ENCODE measurements around the gene TSPEAR.

DNA sequence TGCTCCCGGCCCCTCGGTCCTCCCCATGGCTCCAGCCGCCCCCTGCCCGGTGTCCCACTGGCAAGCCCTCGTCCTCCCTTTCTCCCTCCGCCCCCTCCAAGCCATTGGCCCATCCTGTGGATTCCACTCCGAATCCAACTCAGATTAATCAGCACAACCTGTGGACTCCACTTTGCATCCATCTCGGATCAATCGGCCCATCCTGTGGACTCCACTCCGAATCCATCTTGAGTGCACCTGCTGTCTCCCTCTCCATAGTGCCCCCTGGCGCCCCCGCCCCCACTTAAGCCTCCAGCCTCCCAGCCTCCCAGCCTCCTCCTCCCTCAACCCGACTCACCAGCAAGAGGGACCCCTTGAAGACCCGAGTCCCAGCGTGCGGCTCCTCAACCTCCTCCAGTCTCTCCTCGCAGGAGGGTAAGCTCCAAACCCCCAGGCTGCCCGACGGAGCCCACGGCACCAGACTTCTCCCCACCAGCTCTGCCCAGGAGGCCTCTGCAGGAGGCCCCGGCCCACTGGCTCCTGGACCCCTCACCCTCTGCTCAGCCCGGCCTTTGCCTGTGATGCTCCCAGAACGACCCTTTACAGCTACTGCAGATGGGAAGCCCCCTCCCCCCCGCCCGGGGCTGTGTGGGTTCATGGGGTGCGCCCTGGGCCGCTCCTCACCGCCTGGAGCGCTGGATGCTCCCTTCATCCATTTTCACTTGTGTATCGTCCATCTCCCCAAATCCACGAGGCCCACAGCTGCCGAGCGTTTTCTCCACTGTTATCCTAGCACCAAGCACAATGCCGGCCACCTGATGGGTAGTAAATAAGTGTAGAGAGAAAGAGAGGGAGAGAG, 40.6 kb upstream of the TSPEAR start:
- TF ChIP-seq TCF4 (CRISPR knock-in tag; IDR thresholded peaks at IDR 0.05; ENCODE audit: borderline replicate concordance) = no peak
- TF ChIP-seq ZFP3 (CRISPR knock-in tag; IDR thresholded peaks at IDR 0.05) = no peak
- no peak for TF ChIP-seq RARB (CRISPR knock-in tag; IDR thresholded peaks at IDR 0.05)
- TF ChIP-seq OSR1 (CRISPR knock-in tag; IDR thresholded peaks at IDR 0.05) = no peak
- TF ChIP-seq ISL1 (CRISPR knock-in tag; IDR thresholded peaks at IDR 0.05) = no peak
- no peak for TF ChIP-seq SNAI2 (CRISPR knock-in tag; IDR thresholded peaks at IDR 0.05)
- TF ChIP-seq, protein P1, sequence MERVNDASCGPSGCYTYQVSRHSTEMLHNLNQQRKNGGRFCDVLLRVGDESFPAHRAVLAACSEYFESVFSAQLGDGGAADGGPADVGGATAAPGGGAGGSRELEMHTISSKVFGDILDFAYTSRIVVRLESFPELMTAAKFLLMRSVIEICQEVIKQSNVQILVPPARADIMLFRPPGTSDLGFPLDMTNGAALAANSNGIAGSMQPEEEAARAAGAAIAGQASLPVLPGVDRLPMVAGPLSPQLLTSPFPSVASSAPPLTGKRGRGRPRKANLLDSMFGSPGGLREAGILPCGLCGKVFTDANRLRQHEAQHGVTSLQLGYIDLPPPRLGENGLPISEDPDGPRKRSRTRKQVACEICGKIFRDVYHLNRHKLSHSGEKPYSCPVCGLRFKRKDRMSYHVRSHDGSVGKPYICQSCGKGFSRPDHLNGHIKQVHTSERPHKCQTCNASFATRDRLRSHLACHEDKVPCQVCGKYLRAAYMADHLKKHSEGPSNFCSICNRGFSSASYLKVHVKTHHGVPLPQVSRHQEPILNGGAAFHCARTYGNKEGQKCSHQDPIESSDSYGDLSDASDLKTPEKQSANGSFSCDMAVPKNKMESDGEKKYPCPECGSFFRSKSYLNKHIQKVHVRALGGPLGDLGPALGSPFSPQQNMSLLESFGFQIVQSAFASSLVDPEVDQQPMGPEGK (CRISPR knock-in tag; IDR thresholded peaks at IDR 0.05; ENCODE audit: borderline replicate concordance) = no peak
- TF ChIP-seq ESRRG (CRISPR knock-in tag; IDR thresholded peaks at IDR 0.05) = no peak
- no peak for TF ChIP-seq GLIS3 (CRISPR knock-in tag; IDR thresholded peaks at IDR 0.05)
- TF ChIP-seq ARNTL (CRISPR knock-in tag; IDR thresholded peaks at IDR 0.05; ENCODE audit: borderline replicate concordance, low read depth) = no peak
- TF ChIP-seq, protein P2, sequence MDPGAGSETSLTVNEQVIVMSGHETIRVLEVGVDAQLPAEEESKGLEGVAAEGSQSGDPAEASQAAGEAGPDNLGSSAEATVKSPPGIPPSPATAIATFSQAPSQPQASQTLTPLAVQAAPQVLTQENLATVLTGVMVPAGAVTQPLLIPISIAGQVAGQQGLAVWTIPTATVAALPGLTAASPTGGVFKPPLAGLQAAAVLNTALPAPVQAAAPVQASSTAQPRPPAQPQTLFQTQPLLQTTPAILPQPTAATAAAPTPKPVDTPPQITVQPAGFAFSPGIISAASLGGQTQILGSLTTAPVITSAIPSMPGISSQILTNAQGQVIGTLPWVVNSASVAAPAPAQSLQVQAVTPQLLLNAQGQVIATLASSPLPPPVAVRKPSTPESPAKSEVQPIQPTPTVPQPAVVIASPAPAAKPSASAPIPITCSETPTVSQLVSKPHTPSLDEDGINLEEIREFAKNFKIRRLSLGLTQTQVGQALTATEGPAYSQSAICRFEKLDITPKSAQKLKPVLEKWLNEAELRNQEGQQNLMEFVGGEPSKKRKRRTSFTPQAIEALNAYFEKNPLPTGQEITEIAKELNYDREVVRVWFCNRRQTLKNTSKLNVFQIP (CRISPR knock-in tag; IDR thresholded peaks at IDR 0.05; ENCODE audit: borderline replicate concordance, low read depth) = no peak

Data from SK-N-SH treated with all-trans-retinoic acid at 6 μM for 48 hours (cell line).